NCI-H2196 treated with DMSO at 0.1 percent for 48 hours (cell line): Measurements from ENCODE around the gene TSEN15.
"Not testable (repeated sequence)": the region's sequence is repeated elsewhere in the genome, so short reads cannot be mapped to it uniquely, and the experiment has no call there.

Experiments used
- DNase-seq: peaks from one replicate; lab custom pipeline; 2025; ENCODE audit not compliant: unreplicated experiment; lab: John Stamatoyannopoulos, UW

The TSEN15 gene

DNA sequence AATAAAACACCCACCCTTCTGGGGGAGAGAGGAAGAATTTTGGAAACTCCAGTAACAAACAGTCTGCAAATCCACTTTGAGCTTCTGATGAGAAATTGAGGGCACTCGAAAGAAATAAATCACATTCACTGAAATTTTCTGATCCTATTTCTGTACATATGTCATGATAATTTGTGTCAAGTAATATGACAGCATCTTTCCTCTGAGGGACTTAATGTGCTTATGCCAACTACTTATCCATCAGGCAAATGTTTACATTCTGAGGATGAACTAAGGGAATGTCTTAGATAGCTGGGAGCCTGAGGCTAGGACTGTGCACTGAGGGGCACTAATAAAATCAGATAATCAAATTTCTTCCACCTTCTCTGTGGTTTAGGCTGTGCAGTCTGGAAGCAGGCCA lies 44.5 kb downstream of the TSEN15 start:
- DNase-seq = no peak

DNA sequence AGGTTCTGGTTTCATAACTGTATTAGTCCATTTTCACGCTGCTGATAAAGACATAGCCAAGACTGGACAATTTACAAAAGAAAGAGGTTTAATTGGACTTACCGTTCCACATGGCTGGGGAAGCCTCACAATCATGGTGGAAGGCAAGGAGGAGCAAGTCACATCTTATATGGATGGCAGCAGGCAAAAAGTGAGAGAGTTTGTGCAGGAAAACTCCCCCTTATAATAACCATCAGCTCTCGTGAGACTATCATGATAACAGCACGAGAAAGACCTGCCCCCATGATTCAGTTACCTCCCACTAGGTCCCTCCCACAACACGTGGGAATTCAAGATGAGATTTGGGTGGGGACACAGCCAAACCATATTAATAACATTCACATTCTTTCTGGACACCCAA lies 45.0 kb downstream of the TSEN15 start:
- DNase-seq = not testable (repeated sequence)

DNA sequence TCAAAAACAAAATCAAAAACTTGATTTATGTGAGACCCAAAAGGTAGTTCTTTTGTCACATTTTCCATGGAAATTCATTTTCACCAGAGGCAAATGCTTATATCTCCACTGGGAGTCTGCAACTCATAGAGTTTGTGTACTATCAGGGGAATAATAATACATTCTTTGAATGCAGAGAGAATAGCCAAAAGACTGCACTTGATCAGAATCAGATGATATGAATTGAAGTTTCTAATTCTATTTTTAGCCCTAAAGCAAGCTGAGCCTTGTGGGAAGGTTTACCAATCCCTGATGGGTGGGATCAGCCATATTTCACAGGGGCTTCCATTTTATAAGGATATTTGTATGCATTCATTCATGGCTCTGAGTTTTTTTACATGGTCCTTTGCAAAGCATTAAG lies 49.6 kb downstream of the TSEN15 start:
- DNase-seq = no peak

DNA sequence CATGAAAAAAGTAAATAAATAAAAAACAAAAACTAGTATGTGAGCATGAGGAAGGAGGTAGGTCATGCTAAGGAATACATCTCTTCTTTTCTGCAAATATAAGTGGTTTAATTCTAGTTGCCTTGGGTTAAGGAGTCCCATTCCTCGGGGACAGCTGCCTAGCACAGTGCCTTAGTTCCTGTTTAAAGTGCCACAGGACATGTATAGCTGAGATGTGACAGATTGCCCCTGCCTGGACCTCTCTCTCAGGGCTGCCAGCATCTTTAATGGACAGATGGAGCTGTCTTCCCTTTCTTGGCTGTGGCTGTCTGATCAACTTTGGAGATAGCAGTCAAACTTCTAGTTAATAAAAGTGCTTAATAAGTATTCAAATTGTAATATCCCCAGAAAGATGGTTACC lies 50.0 kb downstream of the TSEN15 start:
- no peak for DNase-seq

DNA sequence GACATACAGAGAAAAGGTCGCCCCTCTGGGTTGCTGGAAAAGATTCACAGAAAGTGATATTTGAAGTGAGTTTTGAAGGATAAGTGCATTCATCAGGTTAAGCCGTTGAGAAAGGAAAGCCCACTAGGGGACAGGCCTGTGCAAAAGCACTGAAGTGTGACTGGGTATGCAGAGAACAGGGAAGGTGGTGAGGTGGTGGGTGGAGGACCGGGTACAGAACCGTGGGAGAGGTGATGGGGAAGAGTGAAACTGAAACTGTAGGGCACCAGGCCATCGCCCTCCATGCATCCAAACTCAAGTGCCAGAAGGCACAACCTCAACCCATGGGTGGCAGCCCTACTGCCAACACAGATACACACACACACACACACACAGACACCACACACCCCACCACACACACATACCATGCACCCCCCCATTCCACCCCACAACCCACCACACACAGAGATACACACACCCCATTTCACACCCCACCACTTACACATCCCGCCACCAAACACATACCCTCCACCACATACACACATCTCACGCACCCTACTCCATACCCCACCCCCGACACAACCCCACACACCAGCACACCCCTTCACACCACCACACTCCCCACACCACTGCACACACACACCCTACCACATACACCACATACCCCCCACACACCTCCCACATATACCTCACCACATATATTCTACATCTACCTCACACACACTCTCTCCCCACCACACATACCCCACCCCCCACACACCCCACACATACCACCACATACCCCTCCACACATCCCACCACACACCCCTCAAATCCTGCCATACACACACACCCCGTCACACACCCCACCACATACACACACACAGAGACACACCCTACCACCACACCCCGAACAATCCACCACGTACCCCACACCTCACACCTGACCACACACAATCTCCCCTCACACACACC lies 59.0 kb downstream of the TSEN15 start:
- no peak for DNase-seq

DNA sequence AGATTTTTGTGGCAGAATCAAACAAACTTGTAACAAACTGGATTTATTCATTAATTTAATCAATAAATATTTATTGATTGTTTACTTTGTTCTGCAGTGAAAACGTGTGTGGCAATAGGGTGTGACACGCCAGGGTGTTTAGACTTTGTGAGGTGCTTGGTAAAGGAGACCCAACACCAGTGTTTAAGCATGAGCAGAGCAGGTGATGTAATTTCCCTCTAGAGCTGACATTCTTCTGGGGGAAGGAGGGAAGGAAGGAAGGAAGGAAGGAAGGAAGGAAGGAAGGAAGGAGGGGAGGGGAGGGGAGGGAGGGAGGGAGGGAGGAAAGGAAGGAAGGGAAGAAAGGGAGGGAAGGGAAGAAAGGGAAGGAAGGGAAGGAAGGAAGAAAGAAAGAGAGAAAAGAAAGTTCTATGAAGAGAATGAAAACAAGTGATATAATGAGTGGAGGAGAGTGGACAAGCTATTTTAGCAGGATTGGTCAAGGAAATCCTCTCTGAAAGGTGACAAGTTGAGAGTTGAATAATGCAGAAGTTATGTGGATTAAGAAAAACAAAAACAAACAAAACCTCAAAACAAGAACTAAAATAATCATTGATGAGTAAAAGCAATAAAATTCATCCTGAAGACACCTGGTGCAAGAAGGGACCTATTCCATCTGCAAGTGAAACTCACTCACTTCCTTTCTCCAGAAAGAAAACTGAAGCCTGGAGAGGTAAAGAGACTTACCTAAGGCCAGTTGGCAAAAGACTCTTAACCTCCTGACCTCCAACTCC lies 60.8 kb downstream of the TSEN15 start:
- DNase-seq = no peak

DNA sequence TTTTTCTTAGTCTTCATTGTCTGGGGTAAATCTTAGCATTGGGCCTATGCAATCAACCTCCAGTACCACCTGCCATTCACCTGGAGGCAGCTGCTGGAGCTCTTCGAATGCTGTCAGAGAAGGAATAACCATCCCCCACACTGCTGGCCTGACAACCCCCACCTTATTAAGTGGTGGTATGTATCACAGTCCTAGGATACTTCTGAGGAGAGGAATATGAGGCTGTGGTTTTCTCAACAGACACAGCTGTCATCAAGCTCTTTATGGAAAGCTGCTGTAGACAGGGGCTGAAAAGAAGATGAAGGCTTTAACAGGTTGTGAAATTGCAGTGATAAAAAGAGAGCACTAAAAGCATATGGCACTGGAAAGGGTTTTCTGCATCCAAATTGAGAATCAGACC lies 61.7 kb downstream of the TSEN15 start:
- DNase-seq = no peak

DNA sequence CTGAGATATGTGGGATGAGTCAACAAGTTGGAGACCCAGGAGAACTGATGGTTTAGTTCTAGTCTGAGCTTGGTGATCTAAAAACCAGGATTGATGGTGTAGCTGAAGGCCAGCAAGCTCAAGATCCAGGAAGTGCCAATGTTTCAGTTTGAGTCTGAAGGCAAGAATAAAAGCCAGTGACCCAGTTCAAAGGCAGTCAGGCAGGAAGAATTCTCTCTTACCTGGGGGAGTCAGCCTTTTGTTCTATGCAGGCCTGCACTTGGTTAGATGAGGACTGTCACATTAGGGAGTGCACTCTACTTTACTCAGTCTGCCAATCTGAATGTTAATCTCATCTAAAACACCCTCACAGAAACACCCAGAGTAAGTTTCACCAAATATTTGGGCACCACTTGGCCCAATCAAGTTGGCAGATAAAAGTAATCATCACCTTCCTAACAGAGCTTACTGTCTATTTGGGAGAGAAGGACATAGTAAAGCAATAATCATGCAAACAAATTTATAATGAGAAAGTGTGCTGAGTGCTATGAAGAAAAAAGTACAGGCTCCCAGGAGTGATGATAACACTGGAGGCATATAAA lies 63.4 kb downstream of the TSEN15 start:
- no peak for DNase-seq

DNA sequence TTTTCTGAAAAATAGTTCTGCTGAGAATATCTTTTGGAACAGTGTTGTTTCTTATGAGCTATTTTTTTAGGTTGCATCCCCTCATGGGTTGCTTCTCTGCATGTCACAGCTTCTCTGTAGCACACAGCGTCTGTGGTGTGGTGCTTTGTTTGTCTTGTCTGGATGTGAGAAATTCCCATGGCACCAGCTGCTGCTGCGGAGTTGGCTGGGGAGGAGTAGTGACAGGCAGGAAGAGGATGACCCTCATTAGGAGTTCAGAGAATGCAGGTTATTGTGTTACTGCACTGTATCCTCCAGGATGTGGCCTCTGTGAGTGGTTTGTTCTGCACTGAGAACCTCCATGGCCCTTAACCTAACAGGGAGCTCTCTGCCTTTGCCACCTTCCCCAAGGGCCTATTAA lies 64.8 kb downstream of the TSEN15 start:
- DNase-seq = no peak

DNA sequence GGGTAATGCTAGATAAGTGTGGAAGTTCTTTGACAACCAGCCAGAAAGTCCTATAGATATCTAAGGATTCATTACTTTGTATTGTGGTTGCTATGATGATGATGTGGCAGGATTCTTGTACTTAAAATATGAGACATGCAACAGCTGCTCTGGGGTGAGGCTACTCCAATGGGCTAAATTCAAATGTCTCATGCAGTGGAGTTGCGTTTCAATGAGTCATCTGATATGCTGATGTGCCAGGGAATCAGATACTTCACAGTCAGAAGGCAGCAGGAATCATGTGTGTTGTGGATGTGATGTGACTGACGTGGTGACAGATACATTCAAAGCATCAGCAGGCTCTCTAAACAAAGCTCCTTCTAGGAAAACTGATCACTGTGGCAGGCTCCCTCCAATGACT lies 66.5 kb downstream of the TSEN15 start:
- DNase-seq = no peak
